ENCODE results near the gene ANKMY1.

Gene ANKMY1

GRCh38 chr2:240443891-240444301 is 113.9 kb downstream of the ANKMY1 start:
- no peak for DNase-seq

- no peak for DNase-seq
Observed at GRCh38 chr2:240442891-240443715, 114.7 kb downstream of the ANKMY1 start.

- DNase-seq = no peak
Observed at GRCh38 chr2:240441993-240442411, 115.8 kb downstream of the ANKMY1 start.

GRCh38 chr2:240441326-240441992 is 116.3 kb downstream of the ANKMY1 start:
- DNase-seq = no peak

- no peak for DNase-seq
Observed at GRCh38 chr2:240440704-240441320, 117.0 kb downstream of the ANKMY1 start.

GRCh38 chr2:240440251-240440650 is 117.5 kb downstream of the ANKMY1 start:
- no peak for DNase-seq

- no peak for DNase-seq
Observed at GRCh38 chr2:240439698-240440151, 118.1 kb downstream of the ANKMY1 start.

- DNase-seq = no peak
Observed at GRCh38 chr2:240438810-240439697, 118.7 kb downstream of the ANKMY1 start.

- DNase-seq = peak; percentile 72 to 89 (median 80)
Observed at GRCh38 chr2:240437861-240438809, 119.7 kb downstream of the ANKMY1 start.

- DNase-seq = no peak
Observed at GRCh38 chr2:240437551-240437860, 120.3 kb downstream of the ANKMY1 start.

GRCh38 chr2:240436683-240437550 is 120.9 kb downstream of the ANKMY1 start:
- DNase-seq = peak in 1 of 3 donors; percentile 10

- peak; percentile 11 to 37 (median 31) for DNase-seq
Observed at GRCh38 chr2:240435948-240436682, 121.7 kb downstream of the ANKMY1 start.

GRCh38 chr2:240435457-240435947 is 122.3 kb downstream of the ANKMY1 start, which contains the start of gene GPC1:
TSS of gene GPC1 (plus strand) at chr2:240435663. CDS start at chr2:240435919, 256 bp downstream.
- DNase-seq = peak; percentile 58 to 84 (median 61)

GRCh38 chr2:240434728-240435456 is 122.9 kb downstream of the ANKMY1 start:
- peak; percentile 65 to 88 (median 70) for DNase-seq

- peak; percentile 62 to 80 (median 70) for DNase-seq
Observed at GRCh38 chr2:240433973-240434727, 123.6 kb downstream of the ANKMY1 start.

- DNase-seq = no peak
Observed at GRCh38 chr2:240432820-240433801, 124.7 kb downstream of the ANKMY1 start.

- DNase-seq = no peak
Observed at GRCh38 chr2:240432430-240432819, 125.4 kb downstream of the ANKMY1 start.

All from suppressor macrophage treated with lipopolysaccharide for 1 hour (primary cell).